Sciatic nerve (tissue), 1 donor: Measurements from ENCODE around the gene OR13C3. TPM values are rescaled to one million over a fixed set of nuclear protein-coding genes. Genes with fewer than 3 reads are reported as not detected.

ENCODE experiments used
- total RNA-seq: library from RNA; stranded (reverse); fragmentation: NEBNext Ultra II Directional; extraction: Animal tissue kit (Norgen Biotek cat#: 25700); gene quantifications from one replicate; pipeline ENCODE4 v1.2.1, GENCODE V29; 2021
- donor health status: DM: no; HTN: no; CAD: no.

OR13C3 gene
- total RNA-seq, 1 donor from 2014 or later = not detected

Other genes with a start within 250 kb of the OR13C3 start
- not detected for gene OR13F1, start 32.6 kb downstream of the OR13C3 start, total RNA-seq
- not detected for gene OR13C4, start 9.6 kb downstream of the OR13C3 start, total RNA-seq
- not detected for gene OR13C8, start 32.3 kb upstream of the OR13C3 start, total RNA-seq
- not detected for gene OR13C5, start 62.6 kb upstream of the OR13C3 start, total RNA-seq
- gene OR13C2, start 68.8 kb upstream of the OR13C3 start, total RNA-seq = not detected
- not detected for gene OR13C9, start 81.3 kb upstream of the OR13C3 start, total RNA-seq
- gene OR13D1, start 157.7 kb upstream of the OR13C3 start, total RNA-seq = not detected
- 28.9 TPM for gene NIPSNAP3A, start 210.8 kb upstream of the OR13C3 start, total RNA-seq
- gene NIPSNAP3B, start 227.3 kb upstream of the OR13C3 start, total RNA-seq = 5.7 TPM